HepG2 (cell line): ENCODE data around the gene GPS2. TPM values are rescaled to one million over a fixed set of nuclear protein-coding genes. Genes with fewer than 3 reads are reported as not detected.

ENCODE experiments used
- CHD2 ChIP-seq: IDR thresholded peaks from 2 replicates; pipeline ENCODE4 v1.6.1; 2011; ENCODE audit warnings: low read depth, low read length, improper control_type of control experiment
- CHD4 ChIP-seq: fragments of 200-600 bp; sonication (generic); IDR thresholded peaks from 2 replicates; pipeline ENCODE4 v1.7.0; 2017; ENCODE audit warnings: mild to moderate bottlenecking, low read length, borderline replicate concordance
- FLYWCH1 ChIP-seq: sonication (generic); formaldehyde crosslinking; IDR thresholded peaks from 2 replicates; pipeline ENCODE4 v1.8.1; 2023; ENCODE audit warnings: mild to moderate bottlenecking, missing genetic modification reagents
- HNF4A ChIP-seq: sonication (generic); formaldehyde crosslinking; IDR thresholded peaks from 2 replicates; pipeline ENCODE4 v1.4.0; 2020; ENCODE audit warnings: missing genetic modification reagents
- HNRNPUL1 ChIP-seq: fragments of 200-400 bp; formaldehyde crosslinking; IDR thresholded peaks from 2 replicates; pipeline ENCODE4 v1.6.1; 2017; ENCODE audit warnings: low read depth, mild to moderate bottlenecking, low read length, moderate library complexity
- MEIS2 ChIP-seq: sonication (generic); formaldehyde crosslinking; IDR thresholded peaks from 2 replicates; pipeline ENCODE4 v1.9.0; 2021; ENCODE audit warnings: mild to moderate bottlenecking, missing genetic modification reagents
- MTF2 ChIP-seq: sonication (generic); formaldehyde crosslinking; IDR thresholded peaks from 2 replicates; pipeline ENCODE4 v1.5.0; 2020; ENCODE audit warnings: missing genetic modification reagents, borderline replicate concordance
- NFRKB ChIP-seq: fragments of 450-650 bp; IDR thresholded peaks from 2 replicates; pipeline ENCODE4 v1.6.1; 2017
- PPARG ChIP-seq: conservative IDR thresholded peaks from 2 replicates; pipeline ENCODE4 v1.6.1; 2016; ENCODE audit warnings: missing biosample characterization, missing genetic modification reagents
- RAD51 ChIP-seq: fragments of 450-650 bp; IDR thresholded peaks from 2 replicates; pipeline ENCODE4 v1.6.1; 2016; ENCODE audit warnings: borderline replicate concordance
- RNF2 ChIP-seq: fragments of 450-650 bp; conservative IDR thresholded peaks from 2 replicates; pipeline ENCODE4 v1.6.1; 2016; ENCODE audit warnings: low read depth
- SOX5 ChIP-seq: IDR thresholded peaks from 2 replicates; pipeline ENCODE4 v1.6.1; 2016; ENCODE audit warnings: borderline replicate concordance
- ZBTB21 ChIP-seq: sonication (generic); formaldehyde crosslinking; IDR thresholded peaks from 2 replicates; pipeline ENCODE4 v1.4.0; 2020; ENCODE audit warnings: missing genetic modification reagents
- ZC3H13 ChIP-seq: sonication (generic); formaldehyde crosslinking; IDR thresholded peaks from 2 replicates; pipeline ENCODE4 v1.8.1; 2023; ENCODE audit warnings: mild to moderate bottlenecking, missing genetic modification reagents, moderate library complexity
- ZFP62 ChIP-seq: sonication (generic); formaldehyde crosslinking; IDR thresholded peaks from 2 replicates; pipeline ENCODE4 v1.4.0; 2020; ENCODE audit warnings: missing genetic modification reagents
- ZNF160 ChIP-seq: sonication (generic); formaldehyde crosslinking; IDR thresholded peaks from 2 replicates; pipeline ENCODE4 v1.8.0; 2022; ENCODE audit warnings: mild to moderate bottlenecking, inconsistent platforms, missing genetic modification reagents
- ZNF230 ChIP-seq: sonication (generic); formaldehyde crosslinking; IDR thresholded peaks from 2 replicates; pipeline ENCODE4 v1.4.0; 2020; ENCODE audit warnings: mild to moderate bottlenecking, missing genetic modification reagents
- ZNF354B ChIP-seq: sonication (generic); formaldehyde crosslinking; IDR thresholded peaks from 2 replicates; pipeline ENCODE4 v1.8.0; 2022; ENCODE audit warnings: mild to moderate bottlenecking, missing genetic modification reagents
- ZNF652 ChIP-seq: IDR thresholded peaks from 2 replicates; pipeline ENCODE4 v1.6.1; 2016; ENCODE audit warnings: low read depth, borderline replicate concordance
- ZNF761 ChIP-seq: sonication (generic); formaldehyde crosslinking; conservative IDR thresholded peaks from 2 replicates; pipeline ENCODE4 v1.4.0; 2020; ENCODE audit warnings: mild to moderate bottlenecking, missing genetic modification reagents
- ZNF792 ChIP-seq: IDR thresholded peaks from 2 replicates; pipeline ENCODE4 v1.6.1; 2016
- polyA plus RNA-seq, 8 experiments: library from polyadenylated mRNA; depleted of rRNA in 3 of 8; stranded (reverse) in 7 of 8; unstranded in 1 of 8; fragments of >200 nt; fragmentation: Illumina TruSeq in 4 of 8; extraction: Trizol in 4 of 8; gene quantifications; 2 replicates each; pipeline versions ENCODE4 v1.2.1 to v1.2.3, GENCODE V29; 2011 to 2016; ENCODE audit warnings: low read depth in 4 of 8, missing spikeins in 1 of 8, mixed read lengths in 1 of 8; ENCODE audit not compliant: insufficient read depth in 1 of 8
- total RNA-seq, 5 experiments: library from RNA; depleted of rRNA; stranded (reverse); fragments of >200 nt; fragmentation: Illumina TruSeq; extraction: Trizol; gene quantifications; 2 replicates each; pipeline ENCODE4 v1.2.3, GENCODE V29; 2016; ENCODE audit warnings: low read depth in 1 of 5
- TF ChIP-seq, protein P1 (sequence below): sonication (generic); formaldehyde crosslinking; IDR thresholded peaks from 2 replicates; pipeline ENCODE4 v1.4.0; 2020; ENCODE audit warnings: mild to moderate bottlenecking, low read depth, missing genetic modification reagents
- TF ChIP-seq, protein P2 (sequence below): IDR thresholded peaks from 2 replicates; pipeline ENCODE4 v1.6.1; 2012; ENCODE audit warnings: inconsistent platforms
- TF ChIP-seq, protein P3 (sequence below): sonication (generic); formaldehyde crosslinking; IDR thresholded peaks from 2 replicates; pipeline ENCODE4 v1.4.0; 2020; ENCODE audit warnings: missing genetic modification reagents, mild to moderate bottlenecking, borderline replicate concordance
- TF ChIP-seq, protein P4 (sequence below): sonication (generic); formaldehyde crosslinking; IDR thresholded peaks from 2 replicates; pipeline ENCODE4 v1.4.0; 2020; ENCODE audit warnings: low read depth, missing genetic modification reagents

GPS2 gene
- total and polyA plus RNA-seq, 2 of the 13 experiments (the other 11 are each of a cell fraction or from before 2014, with no cell fraction given): 58.0 to 59.4 TPM

DNA sequence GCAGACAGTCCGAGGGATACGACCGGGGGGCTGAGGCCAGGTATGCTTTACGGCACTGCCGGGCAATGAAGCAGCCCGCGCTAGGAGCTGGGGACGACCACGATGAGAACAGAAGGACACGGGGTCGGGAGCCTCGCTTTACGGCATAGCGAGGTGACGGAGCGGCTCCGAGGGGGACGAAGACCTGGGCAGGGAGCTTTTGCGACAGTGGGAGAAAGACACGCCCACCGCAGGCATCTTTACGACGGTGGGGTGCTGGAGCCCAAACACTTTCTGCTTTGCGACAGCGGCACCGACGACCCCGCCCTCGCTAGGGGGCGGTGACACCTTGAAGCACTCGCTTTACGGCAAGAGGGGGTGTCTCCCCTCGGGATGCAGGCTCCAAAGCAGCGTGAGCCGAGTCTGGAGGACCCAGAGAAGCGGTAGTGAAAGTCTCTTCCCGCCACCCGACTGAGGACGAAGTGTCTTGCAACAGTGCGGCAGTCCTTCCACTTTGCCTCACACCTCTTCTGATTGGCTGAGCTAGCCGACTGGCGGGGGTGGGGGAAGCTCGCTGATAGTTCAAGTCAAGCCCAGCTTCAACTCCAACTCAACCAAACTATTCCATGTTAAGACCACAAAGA is 14.3 kb upstream of the GPS2 start (continued):
- no peak for TF ChIP-seq HNF4A (CRISPR knock-in tag)
- no peak for TF ChIP-seq CHD2
- TF ChIP-seq ZBTB21 (CRISPR knock-in tag): no peak
- no peak for TF ChIP-seq ZNF652 (CRISPR knock-in tag)
- TF ChIP-seq MEIS2 (CRISPR knock-in tag): peak; percentile 56; the same call in 1 of the 2 replicates
- TF ChIP-seq ZNF792 (CRISPR knock-in tag): no peak
- TF ChIP-seq, protein P1, sequence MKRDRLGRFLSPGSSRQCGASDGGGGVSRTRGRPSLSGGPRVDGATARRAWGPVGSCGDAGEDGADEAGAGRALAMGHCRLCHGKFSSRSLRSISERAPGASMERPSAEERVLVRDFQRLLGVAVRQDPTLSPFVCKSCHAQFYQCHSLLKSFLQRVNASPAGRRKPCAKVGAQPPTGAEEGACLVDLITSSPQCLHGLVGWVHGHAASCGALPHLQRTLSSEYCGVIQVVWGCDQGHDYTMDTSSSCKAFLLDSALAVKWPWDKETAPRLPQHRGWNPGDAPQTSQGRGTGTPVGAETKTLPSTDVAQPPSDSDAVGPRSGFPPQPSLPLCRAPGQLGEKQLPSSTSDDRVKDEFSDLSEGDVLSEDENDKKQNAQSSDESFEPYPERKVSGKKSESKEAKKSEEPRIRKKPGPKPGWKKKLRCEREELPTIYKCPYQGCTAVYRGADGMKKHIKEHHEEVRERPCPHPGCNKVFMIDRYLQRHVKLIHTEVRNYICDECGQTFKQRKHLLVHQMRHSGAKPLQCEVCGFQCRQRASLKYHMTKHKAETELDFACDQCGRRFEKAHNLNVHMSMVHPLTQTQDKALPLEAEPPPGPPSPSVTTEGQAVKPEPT (CRISPR knock-in tag): no peak
- no peak for TF ChIP-seq ZNF354B (CRISPR knock-in tag)
- TF ChIP-seq, protein P2, sequence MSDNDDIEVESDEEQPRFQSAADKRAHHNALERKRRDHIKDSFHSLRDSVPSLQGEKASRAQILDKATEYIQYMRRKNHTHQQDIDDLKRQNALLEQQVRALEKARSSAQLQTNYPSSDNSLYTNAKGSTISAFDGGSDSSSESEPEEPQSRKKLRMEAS: peak; percentile 52; the same call in 1 of the 2 replicates
- no peak for TF ChIP-seq RAD51
- no peak for TF ChIP-seq NFRKB
- no peak for TF ChIP-seq ZNF230 (CRISPR knock-in tag)
- no peak for TF ChIP-seq ZFP62 (CRISPR knock-in tag)
- TF ChIP-seq MTF2: no peak
- peak; percentile 37; the same call in 1 of the 2 replicates for TF ChIP-seq ZNF160 (CRISPR knock-in tag)
- TF ChIP-seq, protein P3, sequence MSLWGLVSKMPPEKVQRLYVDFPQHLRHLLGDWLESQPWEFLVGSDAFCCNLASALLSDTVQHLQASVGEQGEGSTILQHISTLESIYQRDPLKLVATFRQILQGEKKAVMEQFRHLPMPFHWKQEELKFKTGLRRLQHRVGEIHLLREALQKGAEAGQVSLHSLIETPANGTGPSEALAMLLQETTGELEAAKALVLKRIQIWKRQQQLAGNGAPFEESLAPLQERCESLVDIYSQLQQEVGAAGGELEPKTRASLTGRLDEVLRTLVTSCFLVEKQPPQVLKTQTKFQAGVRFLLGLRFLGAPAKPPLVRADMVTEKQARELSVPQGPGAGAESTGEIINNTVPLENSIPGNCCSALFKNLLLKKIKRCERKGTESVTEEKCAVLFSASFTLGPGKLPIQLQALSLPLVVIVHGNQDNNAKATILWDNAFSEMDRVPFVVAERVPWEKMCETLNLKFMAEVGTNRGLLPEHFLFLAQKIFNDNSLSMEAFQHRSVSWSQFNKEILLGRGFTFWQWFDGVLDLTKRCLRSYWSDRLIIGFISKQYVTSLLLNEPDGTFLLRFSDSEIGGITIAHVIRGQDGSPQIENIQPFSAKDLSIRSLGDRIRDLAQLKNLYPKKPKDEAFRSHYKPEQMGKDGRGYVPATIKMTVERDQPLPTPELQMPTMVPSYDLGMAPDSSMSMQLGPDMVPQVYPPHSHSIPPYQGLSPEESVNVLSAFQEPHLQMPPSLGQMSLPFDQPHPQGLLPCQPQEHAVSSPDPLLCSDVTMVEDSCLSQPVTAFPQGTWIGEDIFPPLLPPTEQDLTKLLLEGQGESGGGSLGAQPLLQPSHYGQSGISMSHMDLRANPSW: peak; percentile 28; the same call in 1 of the 2 replicates
- no peak for TF ChIP-seq SOX5 (CRISPR knock-in tag)
- TF ChIP-seq, protein P4, sequence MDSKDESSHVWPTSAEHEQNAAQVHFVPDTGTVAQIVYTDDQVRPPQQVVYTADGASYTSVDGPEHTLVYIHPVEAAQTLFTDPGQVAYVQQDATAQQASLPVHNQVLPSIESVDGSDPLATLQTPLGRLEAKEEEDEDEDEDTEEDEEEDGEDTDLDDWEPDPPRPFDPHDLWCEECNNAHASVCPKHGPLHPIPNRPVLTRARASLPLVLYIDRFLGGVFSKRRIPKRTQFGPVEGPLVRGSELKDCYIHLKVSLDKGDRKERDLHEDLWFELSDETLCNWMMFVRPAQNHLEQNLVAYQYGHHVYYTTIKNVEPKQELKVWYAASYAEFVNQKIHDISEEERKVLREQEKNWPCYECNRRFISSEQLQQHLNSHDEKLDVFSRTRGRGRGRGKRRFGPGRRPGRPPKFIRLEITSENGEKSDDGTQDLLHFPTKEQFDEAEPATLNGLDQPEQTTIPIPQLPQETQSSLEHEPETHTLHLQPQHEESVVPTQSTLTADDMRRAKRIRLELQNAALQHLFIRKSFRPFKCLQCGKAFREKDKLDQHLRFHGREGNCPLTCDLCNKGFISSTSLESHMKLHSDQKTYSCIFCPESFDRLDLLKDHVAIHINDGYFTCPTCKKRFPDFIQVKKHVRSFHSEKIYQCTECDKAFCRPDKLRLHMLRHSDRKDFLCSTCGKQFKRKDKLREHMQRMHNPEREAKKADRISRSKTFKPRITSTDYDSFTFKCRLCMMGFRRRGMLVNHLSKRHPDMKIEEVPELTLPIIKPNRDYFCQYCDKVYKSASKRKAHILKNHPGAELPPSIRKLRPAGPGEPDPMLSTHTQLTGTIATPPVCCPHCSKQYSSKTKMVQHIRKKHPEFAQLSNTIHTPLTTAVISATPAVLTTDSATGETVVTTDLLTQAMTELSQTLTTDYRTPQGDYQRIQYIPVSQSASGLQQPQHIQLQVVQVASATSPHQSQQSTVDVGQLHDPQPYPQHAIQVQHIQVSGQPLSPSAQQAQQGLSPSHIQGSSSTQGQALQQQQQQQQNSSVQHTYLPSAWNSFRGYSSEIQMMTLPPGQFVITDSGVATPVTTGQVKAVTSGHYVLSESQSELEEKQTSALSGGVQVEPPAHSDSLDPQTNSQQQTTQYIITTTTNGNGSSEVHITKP (CRISPR knock-in tag): peak; percentile 73; the same call in 1 of the 2 replicates
- TF ChIP-seq CHD4: no peak
- no peak for TF ChIP-seq PPARG (CRISPR knock-in tag)
- no peak; the same call in 1 of the 2 replicates for TF ChIP-seq ZC3H13 (CRISPR knock-in tag)
- no peak for TF ChIP-seq ZNF761 (CRISPR knock-in tag)
- no peak for TF ChIP-seq HNRNPUL1
- no peak for TF ChIP-seq FLYWCH1
- TF ChIP-seq RNF2: no peak
